ENCODE measurements around the gene MPV17. TPM values are rescaled to one million over a fixed set of nuclear protein-coding genes. Genes with fewer than 3 reads are reported as not detected.
"Not testable (repeated sequence)": the region's sequence is repeated elsewhere in the genome, so short reads cannot be mapped to it uniquely, and the experiment has no call there.

MPV17 gene
- total and polyA plus RNA-seq, 2 donors (not counting 1 experiment from before 2014, with no cell fraction given), result 103 to 137 TPM

DNA sequence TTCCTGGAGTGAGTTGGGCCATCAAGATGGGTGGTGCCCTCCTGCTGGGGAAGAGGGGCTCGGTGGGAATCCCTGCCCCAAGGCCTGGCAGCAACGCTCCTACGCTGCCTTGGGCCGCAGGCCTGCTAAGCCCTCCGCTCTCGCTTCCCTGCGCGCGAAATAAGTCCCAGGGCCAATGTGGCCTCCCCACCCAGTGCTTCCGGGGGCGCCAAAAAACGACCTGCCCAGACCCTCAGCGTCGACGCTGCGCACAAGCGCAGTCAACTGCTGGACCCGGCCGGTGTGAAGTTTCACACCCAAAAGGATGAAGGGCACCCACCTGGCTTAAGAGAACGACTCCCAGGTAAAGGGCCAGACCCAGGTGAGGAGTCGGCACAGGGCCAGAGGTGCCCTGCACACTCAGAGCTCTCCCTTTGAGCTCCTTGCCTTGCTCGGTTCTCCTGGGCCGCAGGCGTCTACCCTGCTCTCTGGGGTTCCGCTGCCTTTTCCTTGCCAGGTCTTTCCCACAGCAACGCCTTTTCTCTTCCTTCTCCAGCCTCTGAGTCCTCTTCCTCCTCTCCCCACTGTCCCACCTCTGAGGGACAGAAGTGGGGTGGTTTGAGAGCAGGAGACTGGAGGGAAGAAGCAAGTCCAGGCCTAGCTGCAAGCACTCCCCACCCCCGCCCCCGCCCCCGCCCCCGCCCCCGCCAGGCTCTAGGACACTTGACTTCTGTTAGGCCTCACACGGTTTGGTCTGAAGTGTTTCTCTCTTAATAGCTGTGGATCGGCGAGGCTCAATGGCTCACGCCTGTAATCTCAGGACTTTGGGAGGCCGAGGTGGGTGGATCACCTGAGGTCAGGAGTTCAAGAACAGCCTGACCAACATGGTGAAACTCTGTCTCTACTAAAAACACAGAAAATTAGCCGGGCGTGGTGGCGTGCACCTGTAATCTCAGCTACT, 47.4 kb downstream of the MPV17 start, which contains the start of gene DNAJC5G:
Gene DNAJC5G (plus strand): TSS at position 223 of the 940 bp plus-strand sequence. CDS start 1,296 bp downstream, outside the sequence.
- Histone ChIP-seq H3K9ac (ENCODE audit: low read length) (no peak within 1 kb of the TSS), H3K4me2 (replicated peaks; ENCODE audit: low read depth, low read length, poor library complexity, severe bottlenecking) (no peak within 1 kb of the TSS), H3K79me2 (ENCODE audit: control insufficient read depth, insufficient read depth, low read length) (no peaks in the 10 kb centered on the region), H3K9me3 (ENCODE audit: control extremely low read depth in 1 of 3, control insufficient read depth in 2 of 3, insufficient read depth in 1 of 3, low read length in 2 of 3) (no peaks in the 10 kb centered on the region), H3K4me1 (ENCODE audit: control insufficient read depth in 2 of 2, insufficient read depth in 2 of 2, low read length in 2 of 2) (no peaks in the 10 kb centered on the region), H3K4me3 (ENCODE audit: control extremely low read depth in 1 of 5, extremely low read depth in 1 of 5, insufficient read depth in 1 of 5, low read depth in 2 of 5, low read length in 4 of 5) (no peak within 1 kb of the TSS), H3K27ac (ENCODE audit: low read length in 2 of 2) (no peak within 1 kb of the TSS), H3K27me3 (replicated peaks in 1 of 4; ENCODE audit: control extremely low read depth in 1 of 4, control insufficient read depth in 3 of 4, insufficient read depth in 4 of 4, low read length in 3 of 4) (peaks cover 0 to 13% (median 0%) of the 10 kb centered on the region in 4 experiments), H3K36me3 (replicated peaks in 1 of 2; ENCODE audit: control extremely low read depth in 1 of 2, control insufficient read depth in 1 of 2, extremely low read depth in 1 of 2, insufficient read depth in 2 of 2, low read length in 1 of 2) (no peaks in the 10 kb centered on the region), H2AFZ (ENCODE audit: insufficient read depth, low read depth, low read length, poor library complexity, severe bottlenecking) (no peak within 1 kb of the TSS), H4K20me1 (ENCODE audit: control insufficient read depth, insufficient read depth, low read length, poor library complexity, severe bottlenecking) (no peaks in the 10 kb centered on the region)
- Mint-ChIP-seq H3K4me3 (no peak within 1 kb of the TSS), H3K4me1 (peaks cover 5% of the 10 kb centered on the region), H3K9me3 (ENCODE audit: insufficient read depth) (no peaks in the 10 kb centered on the region), H3K27ac (no peak within 1 kb of the TSS), H3K27me3 (peaks cover 32% of the 10 kb centered on the region)
- no peak for ATAC-seq (ENCODE audit: low read depth)
- TF ChIP-seq, protein P1, sequence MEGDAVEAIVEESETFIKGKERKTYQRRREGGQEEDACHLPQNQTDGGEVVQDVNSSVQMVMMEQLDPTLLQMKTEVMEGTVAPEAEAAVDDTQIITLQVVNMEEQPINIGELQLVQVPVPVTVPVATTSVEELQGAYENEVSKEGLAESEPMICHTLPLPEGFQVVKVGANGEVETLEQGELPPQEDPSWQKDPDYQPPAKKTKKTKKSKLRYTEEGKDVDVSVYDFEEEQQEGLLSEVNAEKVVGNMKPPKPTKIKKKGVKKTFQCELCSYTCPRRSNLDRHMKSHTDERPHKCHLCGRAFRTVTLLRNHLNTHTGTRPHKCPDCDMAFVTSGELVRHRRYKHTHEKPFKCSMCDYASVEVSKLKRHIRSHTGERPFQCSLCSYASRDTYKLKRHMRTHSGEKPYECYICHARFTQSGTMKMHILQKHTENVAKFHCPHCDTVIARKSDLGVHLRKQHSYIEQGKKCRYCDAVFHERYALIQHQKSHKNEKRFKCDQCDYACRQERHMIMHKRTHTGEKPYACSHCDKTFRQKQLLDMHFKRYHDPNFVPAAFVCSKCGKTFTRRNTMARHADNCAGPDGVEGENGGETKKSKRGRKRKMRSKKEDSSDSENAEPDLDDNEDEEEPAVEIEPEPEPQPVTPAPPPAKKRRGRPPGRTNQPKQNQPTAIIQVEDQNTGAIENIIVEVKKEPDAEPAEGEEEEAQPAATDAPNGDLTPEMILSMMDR (IDR thresholded peaks at IDR 0.05), result no peak
- DNase-seq, result no peak
- intact Hi-C loops (cut with micrococcal nuclease), result no loop called here
- WGBS (ENCODE audit: insufficient coverage), result 94% methylated on average over 33 of the region's 39 CpGs
- CTCF ChIA-PET, result interaction anchor here (0.6 to 1.1 kb wide), 4 partner anchors 8 to 314 kb away, joined by 3 to 5 read pairs (median 4); no protein-coding TSS in a partner anchor
- POLR2A ChIA-PET, result interaction anchor here (0.6 to 0.7 kb wide), 2 partner anchors 152 to 195 kb away, joined by 4 to 5 read pairs; no protein-coding TSS in a partner anchor

DNA sequence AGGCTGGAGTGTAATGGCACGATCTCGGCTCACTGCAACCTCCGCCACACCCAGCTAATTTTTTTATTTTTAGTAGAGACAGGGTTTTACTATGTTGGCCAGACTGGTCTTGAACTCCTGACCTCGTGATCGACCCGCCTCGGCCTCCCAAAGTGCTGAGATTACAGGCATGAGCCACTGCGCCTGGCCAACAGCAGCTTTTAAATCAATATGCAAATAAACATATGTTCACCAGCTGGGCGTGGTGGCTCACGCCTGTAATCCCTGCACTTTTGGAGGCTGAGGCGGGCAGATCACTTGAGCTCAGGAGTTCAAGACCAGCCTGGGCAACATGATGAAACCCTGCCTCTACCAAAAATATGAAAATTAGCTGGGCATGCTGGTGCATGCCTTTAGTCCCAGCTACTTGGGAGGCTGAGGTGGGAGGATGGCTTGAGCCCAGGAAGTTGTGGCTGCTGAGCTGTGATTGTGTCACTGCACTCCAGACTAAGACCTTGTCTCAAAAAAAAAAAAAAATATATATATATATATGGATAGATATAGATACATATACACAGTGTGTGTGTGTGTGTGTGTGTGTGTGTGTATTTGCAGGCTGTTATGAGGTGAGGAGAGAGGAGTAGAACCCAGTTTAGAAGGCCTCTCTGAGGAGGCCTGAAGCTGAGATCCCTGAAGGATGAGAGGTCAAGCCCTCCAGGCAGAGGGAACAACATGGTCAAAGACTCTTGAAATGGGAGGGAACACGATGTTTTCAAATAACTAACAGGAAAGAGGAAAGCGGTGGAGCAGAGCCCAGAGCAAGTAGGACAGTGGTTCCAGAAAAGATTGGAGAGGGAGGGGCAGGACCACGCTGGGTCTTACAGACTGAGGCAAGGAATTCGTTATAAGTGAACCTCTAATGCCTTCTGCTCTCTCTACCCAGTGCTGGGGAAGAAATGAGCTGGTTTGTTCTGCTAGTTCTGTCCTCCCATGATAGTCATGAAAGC, 50.1 kb downstream of the MPV17 start:
- ChIA-PET POLR2A (interaction anchor here (0.7 kb wide), 1 partner anchor 41 kb away, joined by 4 read pairs; no protein-coding TSS in a partner anchor), CTCF (interaction anchor here (0.7 to 2.4 kb wide), 5 partner anchors 8 to 311 kb away, joined by 3 to 7 read pairs (median 4); no protein-coding TSS in a partner anchor)
- H3K27me3 ChIP-seq (replicated peaks in 1 of 4; ENCODE audit: control extremely low read depth in 1 of 4, control insufficient read depth in 3 of 4, insufficient read depth in 4 of 4, low read length in 3 of 4), result peaks cover 0 to 11% (median 4%) of the 10 kb centered on the region in 4 experiments
- intact Hi-C loops (cut with micrococcal nuclease); H3K4me3 Mint-ChIP-seq; H4K20me1 ChIP-seq (ENCODE audit: control insufficient read depth, insufficient read depth, low read length, poor library complexity, severe bottlenecking); H3K36me3 ChIP-seq (replicated peaks in 1 of 2; ENCODE audit: control extremely low read depth in 1 of 2, control insufficient read depth in 1 of 2, extremely low read depth in 1 of 2, insufficient read depth in 2 of 2, low read length in 1 of 2); H3K4me2 ChIP-seq (replicated peaks; ENCODE audit: low read depth, low read length, poor library complexity, severe bottlenecking); H3K9me3 Mint-ChIP-seq (ENCODE audit: insufficient read depth); H3K9ac ChIP-seq (ENCODE audit: low read length); H3K79me2 ChIP-seq (ENCODE audit: control insufficient read depth, insufficient read depth, low read length); H3K9me3 ChIP-seq (ENCODE audit: control extremely low read depth in 1 of 3, control insufficient read depth in 2 of 3, insufficient read depth in 1 of 3, low read length in 2 of 3); H3K4me1 ChIP-seq (ENCODE audit: control insufficient read depth in 2 of 2, insufficient read depth in 2 of 2, low read length in 2 of 2); DNase-seq; H3K27ac ChIP-seq (ENCODE audit: low read length in 2 of 2); H3K4me3 ChIP-seq (ENCODE audit: control extremely low read depth in 1 of 5, extremely low read depth in 1 of 5, insufficient read depth in 1 of 5, low read depth in 2 of 5, low read length in 4 of 5); H3K4me1 Mint-ChIP-seq; H2AFZ ChIP-seq (ENCODE audit: insufficient read depth, low read depth, low read length, poor library complexity, severe bottlenecking); ATAC-seq (ENCODE audit: low read depth); H3K27ac Mint-ChIP-seq: not testable (repeated sequence)
- peaks cover 36% of the 10 kb centered on the region for H3K27me3 Mint-ChIP-seq
- WGBS (ENCODE audit: insufficient coverage), result 78% methylated on average over 12 of the region's 15 CpGs

All from B cell (primary cell).